Tongue (tissue), 2 donors: ENCODE measurements around the gene KCNV2. TPM values are rescaled to one million over a fixed set of nuclear protein-coding genes. Genes with fewer than 3 reads are reported as not detected.

Experiments
- DNase-seq: peaks from one replicate; pipeline ENCODE4 v3.0.0-alpha.2; 2015
- total RNA-seq: library from RNA; depleted of rRNA; stranded (reverse); fragments of >200 nt; gene quantifications from one replicate; pipeline ENCODE4 v1.2.3, GENCODE V29; 2014

The KCNV2 gene
- total RNA-seq, 1 donor from 2014 or later, result not detected

GRCh38 chr9:2720179-2720654 is 2.9 kb downstream of the KCNV2 start:
- DNase-seq, result no peak

GRCh38 chr9:2722715-2723114 is 5.4 kb downstream of the KCNV2 start:
- peak; percentile 79 for DNase-seq

GRCh38 chr9:2723376-2724065 is 6.2 kb downstream of the KCNV2 start:
- peak; percentile 70 for DNase-seq

GRCh38 chr9:2725126-2725525 is 7.8 kb downstream of the KCNV2 start:
- no peak for DNase-seq

GRCh38 chr9:2725898-2726649 is 8.8 kb downstream of the KCNV2 start:
- peak; percentile 14 for DNase-seq

GRCh38 chr9:2726650-2727340 is 9.5 kb downstream of the KCNV2 start:
- DNase-seq, result no peak

- DNase-seq, result no peak
Observed at GRCh38 chr9:2727374-2727773, 10.1 kb downstream of the KCNV2 start.

- peak; percentile 77 for DNase-seq
Observed at GRCh38 chr9:2727966-2728613, 10.8 kb downstream of the KCNV2 start.

GRCh38 chr9:2729003-2729402 is 11.7 kb downstream of the KCNV2 start:
- no peak for DNase-seq

- peak; percentile 18 for DNase-seq
Observed at GRCh38 chr9:2729721-2730120, 12.4 kb downstream of the KCNV2 start.

GRCh38 chr9:2730971-2731370 is 13.7 kb downstream of the KCNV2 start:
- DNase-seq, result no peak

- DNase-seq, result no peak
Observed at GRCh38 chr9:2732492-2732891, 15.2 kb downstream of the KCNV2 start.

- DNase-seq, result no peak
Observed at GRCh38 chr9:2740616-2741015, 23.3 kb downstream of the KCNV2 start.

GRCh38 chr9:2741441-2742158 is 24.3 kb downstream of the KCNV2 start:
- no peak for DNase-seq

GRCh38 chr9:2742214-2742613 is 24.9 kb downstream of the KCNV2 start:
- DNase-seq, result no peak

GRCh38 chr9:2743937-2744529 is 26.7 kb downstream of the KCNV2 start:
- DNase-seq, result no peak

- DNase-seq, result no peak
Observed at GRCh38 chr9:2745560-2746380, 28.5 kb downstream of the KCNV2 start.

GRCh38 chr9:2749485-2749884 is 32.2 kb downstream of the KCNV2 start:
- no peak for DNase-seq

- no peak for DNase-seq
Observed at GRCh38 chr9:2755285-2755684, 38.0 kb downstream of the KCNV2 start.

- DNase-seq, result no peak
Observed at GRCh38 chr9:2758162-2758897, 41.0 kb downstream of the KCNV2 start.
